ENCODE results near the gene PCF11.

- TF ChIP-seq EZH2 (IDR thresholded peaks at IDR 0.05; ENCODE audit: insufficient read depth, low read length) = no peak
- no peak for TF ChIP-seq CTCF (IDR thresholded peaks at IDR 0.05; ENCODE audit: insufficient read depth, low read depth, low read length)
Observed at GRCh38 chr11:83116015-83116641, 40.8 kb upstream of the PCF11 start.

Data from astrocyte (in vitro differentiated cells and primary cell).